Frontal cortex (tissue), 1 donor: ENCODE data around the gene EFHC2. TPM values are rescaled to one million over a fixed set of nuclear protein-coding genes. Genes with fewer than 3 reads are reported as not detected.

ENCODE experiments used
- total RNA-seq: library from RNA; depleted of rRNA; stranded (reverse); fragments of >200 nt; gene quantifications from one replicate; pipeline ENCODE4 v1.2.3, GENCODE V29; 2014

EFHC2 gene
- total RNA-seq, 1 donor from 2014 or later, result 2.0 TPM

Other genes starting within 250 kb of the EFHC2 start
- 22.8 TPM for gene FUNDC1, start 199.2 kb upstream of the EFHC2 start, total RNA-seq